WERI-Rb-1 (cell line): ENCODE results near the gene SS18L1.

Experiments used
- DNase-seq: peaks from one replicate; pipeline ENCODE4 v3.0.0-alpha.2; 2020
- H3K27ac ChIP-seq: fragments of 250-450 bp; sonication (Bioruptor Pico); 2 replicates; pipeline ENCODE4 v1.5.1; 2020; ENCODE audit warnings: mild to moderate bottlenecking, moderate library complexity
- H3K27me3 ChIP-seq: fragments of 250-450 bp; sonication (Bioruptor Pico); 2 replicates; pipeline ENCODE4 v1.5.1; 2021; ENCODE audit warnings: mild to moderate bottlenecking, low read depth, moderate library complexity; ENCODE audit not compliant: insufficient read depth, severe bottlenecking
- H3K36me3 ChIP-seq: fragments of 250-450 bp; sonication (Bioruptor Pico); 2 replicates; pipeline ENCODE4 v1.5.1; 2020; ENCODE audit warnings: mild to moderate bottlenecking, moderate library complexity
- H3K4me3 ChIP-seq: 2 replicates; pipeline ENCODE4 v1.5.1; 2011; ENCODE audit warnings: low read depth, mild to moderate bottlenecking, control low read depth, low read length
- H3K9me3 ChIP-seq: fragments of 250-450 bp; sonication (Bioruptor Pico); 2 replicates; pipeline ENCODE4 v1.5.1; 2021; ENCODE audit warnings: mild to moderate bottlenecking, moderate library complexity; ENCODE audit not compliant: severe bottlenecking
- CTCF ChIP-seq: IDR thresholded peaks from 2 replicates; pipeline ENCODE4 v1.5.1; 2011; ENCODE audit warnings: low read depth, mild to moderate bottlenecking, control low read depth, inconsistent platforms, low read length

Gene SS18L1

GRCh38 chr20:62222266-62222850 is 78.8 kb downstream of the SS18L1 start:
- H3K27me3 ChIP-seq: no peaks in the 10 kb centered on the region

GRCh38 chr20:62222972-62223371 is 79.4 kb downstream of the SS18L1 start:
- no peak for TF ChIP-seq CTCF
- Histone ChIP-seq H3K36me3 (peaks cover 4% of the 10 kb centered on the region), H3K27me3 (no peaks in the 10 kb centered on the region), H3K9me3 (no peaks in the 10 kb centered on the region), H3K27ac (no peak overlapping the region), H3K4me3 (no peak overlapping the region)
- no peak for DNase-seq

More at GRCh38 chr20:62222266-62222850, 78.8 kb downstream of the SS18L1 start:
- no peak for TF ChIP-seq CTCF
- H3K9me3 ChIP-seq: no peaks in the 10 kb centered on the region
- no peak for DNase-seq
- H3K4me3 ChIP-seq: no peak overlapping the region
- peaks cover 10% of the 10 kb centered on the region for H3K36me3 ChIP-seq
- H3K27ac ChIP-seq: no peak overlapping the region

- DNase-seq: no peak
- H3K36me3 ChIP-seq: no peaks in the 10 kb centered on the region
- no peak overlapping the region for H3K4me3 ChIP-seq
- no peak overlapping the region for H3K27ac ChIP-seq
- no peaks in the 10 kb centered on the region for H3K9me3 ChIP-seq
- TF ChIP-seq CTCF: no peak
- no peaks in the 10 kb centered on the region for H3K27me3 ChIP-seq
Observed at GRCh38 chr20:62223571-62223970, 80.0 kb downstream of the SS18L1 start.

GRCh38 chr20:62224113-62224855 is 80.7 kb downstream of the SS18L1 start:
- H3K27ac ChIP-seq: no peak overlapping the region
- no peaks in the 10 kb centered on the region for H3K27me3 ChIP-seq
- no peaks in the 10 kb centered on the region for H3K36me3 ChIP-seq
- DNase-seq: no peak
- H3K9me3 ChIP-seq: no peaks in the 10 kb centered on the region
- no peak overlapping the region for H3K4me3 ChIP-seq
- TF ChIP-seq CTCF: no peak

GRCh38 chr20:62225026-62225425 is 81.5 kb downstream of the SS18L1 start:
- no peaks in the 10 kb centered on the region for H3K9me3 ChIP-seq
- TF ChIP-seq CTCF: no peak
- H3K27me3 ChIP-seq: no peaks in the 10 kb centered on the region
- DNase-seq: no peak
- H3K36me3 ChIP-seq: no peaks in the 10 kb centered on the region
- H3K27ac ChIP-seq: no peak overlapping the region
- no peak overlapping the region for H3K4me3 ChIP-seq
